Measurements from ENCODE around the gene IGIP. TPM values are rescaled to one million over a fixed set of nuclear protein-coding genes. Genes with fewer than 3 reads are reported as not detected.

The IGIP gene
- total and polyA plus RNA-seq, 5 donors from 2014 or later: 0.06 to 2.3 (median 0.31) TPM; not detected in 1

- Histone ChIP-seq H3K9me3 (ENCODE audit: control insufficient read depth in 2 of 2, low read length in 2 of 2) (no peaks in the 10 kb centered on the region), H3K27ac (ENCODE audit: insufficient read depth, low read length, poor library complexity, severe bottlenecking) (peak overlapping the region; percentile 94), H3K4me3 (ENCODE audit: low read depth, low read length) (peak overlapping the region; percentile 21), H3K27me3 (ENCODE audit: control insufficient read depth, insufficient read depth, low read length) (peaks cover 12% of the 10 kb centered on the region), H3K4me1 (ENCODE audit: control insufficient read depth, insufficient read depth, low read length, poor library complexity, severe bottlenecking) (peaks cover 33% of the 10 kb centered on the region), H3K36me3 (ENCODE audit: control insufficient read depth, insufficient read depth, low read length) (no peaks in the 10 kb centered on the region)
- Mint-ChIP-seq H3K36me3 (no peaks in the 10 kb centered on the region), H3K27me3 (peaks cover 56% of the 10 kb centered on the region), H3K9me3 (peaks cover 0 to under 1% (median 0%) of the 10 kb centered on the region in 7 donors), H3K4me3 (peak overlapping the region; percentile 88 to 96 (median 94)), H3K27ac (peak overlapping the region; percentile 97 to 99 (median 97)), H3K4me1 (peaks cover 21 to 46% (median 25%) of the 10 kb centered on the region in 4 donors)
- ATAC-seq (ENCODE audit: low read depth in 2 of 2) (peak; percentile 88 to 91), DNase-seq (peak; percentile 87 to 98 (median 94))
These were observed 18.2 kb upstream of the IGIP start for GRCh38 chr5:140107312-140108092.

GRCh38 chr5:140108093-140109017 is 17.4 kb upstream of the IGIP start:
- peaks cover 12% of the 10 kb centered on the region for H3K27me3 ChIP-seq (ENCODE audit: control insufficient read depth, insufficient read depth, low read length)
- Mint-ChIP-seq H3K27me3 (peaks cover 50% of the 10 kb centered on the region), H3K4me3 (peak overlapping the region; percentile 88 to 96 (median 91)), H3K27ac (peak overlapping the region; percentile 93 to 97 (median 96)), H3K36me3 (no peaks in the 10 kb centered on the region), H3K9me3 (no peaks in the 10 kb centered on the region), H3K4me1 (peaks cover 21 to 54% (median 28%) of the 10 kb centered on the region in 4 donors)
- no peaks in the 10 kb centered on the region for H3K9me3 ChIP-seq (ENCODE audit: control insufficient read depth in 2 of 2, low read length in 2 of 2)
- no peaks in the 10 kb centered on the region for H3K36me3 ChIP-seq (ENCODE audit: control insufficient read depth, insufficient read depth, low read length)
- peaks cover 42% of the 10 kb centered on the region for H3K4me1 ChIP-seq (ENCODE audit: control insufficient read depth, insufficient read depth, low read length, poor library complexity, severe bottlenecking)
- DNase-seq: peak in 1 of 3 donors; percentile 28
- no peak for ATAC-seq (ENCODE audit: low read depth in 2 of 2)
- peak overlapping the region; percentile 65 for H3K4me3 ChIP-seq (ENCODE audit: low read depth, low read length)
- H3K27ac ChIP-seq (ENCODE audit: insufficient read depth, low read length, poor library complexity, severe bottlenecking): peak overlapping the region; percentile 94

GRCh38 chr5:140109018-140109758 is 16.5 kb upstream of the IGIP start:
- H3K9me3 Mint-ChIP-seq: no peaks in the 10 kb centered on the region
- H3K36me3 Mint-ChIP-seq: no peaks in the 10 kb centered on the region
- peaks cover 21 to 56% (median 28%) of the 10 kb centered on the region in 4 donors for H3K4me1 Mint-ChIP-seq
- DNase-seq (no peak), ATAC-seq (ENCODE audit: low read depth in 2 of 2) (no peak)
- Histone ChIP-seq H3K4me1 (ENCODE audit: control insufficient read depth, insufficient read depth, low read length, poor library complexity, severe bottlenecking) (peaks cover 43% of the 10 kb centered on the region), H3K27ac (ENCODE audit: insufficient read depth, low read length, poor library complexity, severe bottlenecking) (no peak overlapping the region), H3K9me3 (ENCODE audit: control insufficient read depth in 2 of 2, low read length in 2 of 2) (no peaks in the 10 kb centered on the region), H3K27me3 (ENCODE audit: control insufficient read depth, insufficient read depth, low read length) (peaks cover 12% of the 10 kb centered on the region), H3K36me3 (ENCODE audit: control insufficient read depth, insufficient read depth, low read length) (no peaks in the 10 kb centered on the region), H3K4me3 (ENCODE audit: low read depth, low read length) (peak overlapping the region; percentile 65)
- peak overlapping the region; percentile 88 to 96 (median 91) for H3K4me3 Mint-ChIP-seq
- H3K27ac Mint-ChIP-seq: peak overlapping the region in 1 of 3 donors; percentile 97
- H3K27me3 Mint-ChIP-seq: peaks cover 43% of the 10 kb centered on the region

- peak overlapping the region; percentile 22 for H3K4me3 ChIP-seq (ENCODE audit: low read depth, low read length)
These were observed 15.7 kb upstream of the IGIP start for GRCh38 chr5:140109759-140110645.

GRCh38 chr5:140110646-140110957 is 15.1 kb upstream of the IGIP start:
- ATAC-seq (ENCODE audit: low read depth in 2 of 2) (no peak), DNase-seq (no peak)
- H3K27me3 Mint-ChIP-seq: peaks cover 36% of the 10 kb centered on the region
- H3K36me3 ChIP-seq (ENCODE audit: control insufficient read depth, insufficient read depth, low read length): no peaks in the 10 kb centered on the region
- H3K4me3 Mint-ChIP-seq: peak overlapping the region in 2 of 4 donors; percentile 88 to 97
- H3K27ac Mint-ChIP-seq: no peak overlapping the region
- H3K27me3 ChIP-seq (ENCODE audit: control insufficient read depth, insufficient read depth, low read length): peaks cover 10% of the 10 kb centered on the region
- H3K4me1 Mint-ChIP-seq: peaks cover 22 to 63% (median 34%) of the 10 kb centered on the region in 4 donors
- no peaks in the 10 kb centered on the region for H3K9me3 Mint-ChIP-seq
- H3K4me3 ChIP-seq (ENCODE audit: low read depth, low read length): no peak overlapping the region
- H3K36me3 Mint-ChIP-seq: no peaks in the 10 kb centered on the region
- H3K27ac ChIP-seq (ENCODE audit: insufficient read depth, low read length, poor library complexity, severe bottlenecking): no peak overlapping the region
- peaks cover 52% of the 10 kb centered on the region for H3K4me1 ChIP-seq (ENCODE audit: control insufficient read depth, insufficient read depth, low read length, poor library complexity, severe bottlenecking)
- H3K9me3 ChIP-seq (ENCODE audit: control insufficient read depth in 2 of 2, low read length in 2 of 2): no peaks in the 10 kb centered on the region

More at GRCh38 chr5:140109759-140110645, 15.7 kb upstream of the IGIP start:
- no peak for DNase-seq
- Histone ChIP-seq H3K9me3 (ENCODE audit: control insufficient read depth in 2 of 2, low read length in 2 of 2) (no peaks in the 10 kb centered on the region), H3K27ac (ENCODE audit: insufficient read depth, low read length, poor library complexity, severe bottlenecking) (no peak overlapping the region), H3K27me3 (ENCODE audit: control insufficient read depth, insufficient read depth, low read length) (peaks cover 10% of the 10 kb centered on the region), H3K36me3 (ENCODE audit: control insufficient read depth, insufficient read depth, low read length) (no peaks in the 10 kb centered on the region), H3K4me1 (ENCODE audit: control insufficient read depth, insufficient read depth, low read length, poor library complexity, severe bottlenecking) (peaks cover 49% of the 10 kb centered on the region)
- peaks cover 21 to 59% (median 32%) of the 10 kb centered on the region in 4 donors for H3K4me1 Mint-ChIP-seq
- no peaks in the 10 kb centered on the region for H3K36me3 Mint-ChIP-seq
- no peak for ATAC-seq (ENCODE audit: low read depth in 2 of 2)
- peak overlapping the region; percentile 88 to 97 (median 95) for H3K4me3 Mint-ChIP-seq
- H3K27ac Mint-ChIP-seq: no peak overlapping the region
- H3K27me3 Mint-ChIP-seq: peaks cover 41% of the 10 kb centered on the region
- no peaks in the 10 kb centered on the region for H3K9me3 Mint-ChIP-seq

GRCh38 chr5:140111011-140111858 is 14.5 kb upstream of the IGIP start:
- H3K4me1 ChIP-seq (ENCODE audit: control insufficient read depth, insufficient read depth, low read length, poor library complexity, severe bottlenecking): peaks cover 58% of the 10 kb centered on the region
- peak overlapping the region; percentile 44 to 99 (median 97) for H3K4me3 Mint-ChIP-seq
- H3K27ac Mint-ChIP-seq: no peak overlapping the region
- peaks cover 31% of the 10 kb centered on the region for H3K27me3 Mint-ChIP-seq
- DNase-seq (no peak), ATAC-seq (ENCODE audit: low read depth in 2 of 2) (no peak)
- H3K27me3 ChIP-seq (ENCODE audit: control insufficient read depth, insufficient read depth, low read length): peaks cover 10% of the 10 kb centered on the region
- no peaks in the 10 kb centered on the region for H3K36me3 Mint-ChIP-seq
- no peaks in the 10 kb centered on the region for H3K9me3 Mint-ChIP-seq
- H3K4me1 Mint-ChIP-seq: peaks cover 27 to 67% (median 39%) of the 10 kb centered on the region in 4 donors
- no peaks in the 10 kb centered on the region for H3K9me3 ChIP-seq (ENCODE audit: control insufficient read depth in 2 of 2, low read length in 2 of 2)
- no peak overlapping the region for H3K4me3 ChIP-seq (ENCODE audit: low read depth, low read length)
- H3K27ac ChIP-seq (ENCODE audit: insufficient read depth, low read length, poor library complexity, severe bottlenecking): no peak overlapping the region
- no peaks in the 10 kb centered on the region for H3K36me3 ChIP-seq (ENCODE audit: control insufficient read depth, insufficient read depth, low read length)

Data from CD4-positive, CD25-positive, alpha-beta regulatory T cell (primary cell).